HCT116 (cell line): ENCODE data around the gene POLR2J. TPM values are rescaled to one million over a fixed set of nuclear protein-coding genes. Genes with fewer than 3 reads are reported as not detected.

ENCODE experiments used
- ATAC-seq: fragments of 200-7000 bp; cut with Tn5 transposase; 2 replicates; pipeline ENCODE4 v1.9.1; 2020; ENCODE audit warnings: mild to moderate bottlenecking, moderate library complexity
- BruUV-seq: library from RNA; stranded (reverse); fragments of 400-500 nt; replicated peaks from 2 replicates; lab custom pipeline; 2021; lab: Mats Ljungman, UMichigan
- CTCF ChIA-PET: fragments of 300-600 bp; sonication (Branson Sonifier 250); formaldehyde crosslinking; loops from one replicate; lab custom pipeline; 2021; ENCODE audit warnings: antibody characterized with exemption; lab: Charles Lee
- POLR2A ChIA-PET: fragments of 300-600, 350-600 bp; sonication (Branson Sonifier 250); formaldehyde crosslinking; loops from one replicate; lab custom pipeline; 2021; ENCODE audit warnings: antibody characterized with exemption; lab: Charles Lee
- RAD21 ChIA-PET, 2 experiments: fragments of 300-600 bp; sonication (Branson Sonifier 250); formaldehyde crosslinking; loops; one replicate each; lab custom pipeline; 2023; ENCODE audit warnings: low total read pairs in 2 of 2; ENCODE audit not compliant: uncharacterized antibody in 2 of 2, unreplicated experiment in 2 of 2, low non-redundant PET in 1 of 2; lab: Charles Lee
- DNase-seq: peaks from one replicate; pipeline ENCODE4 v3.0.0-alpha.2; 2010; ENCODE audit warnings: low read depth, low spot score
- H2AFZ ChIP-seq: fragments of 200-600 bp; shearing (Covaris generic), sonication (generic); 2 replicates; pipeline ENCODE4 v1.6.1; 2017; ENCODE audit warnings: low read depth, mixed run types, mixed read lengths, antibody characterized with exemption, low read length; ENCODE audit not compliant: poor library complexity, severe bottlenecking
- H3K27ac ChIP-seq: 2 replicates; pipeline ENCODE4 v1.5.1; 2012; ENCODE audit warnings: low read depth, low read length
- H3K27me3 ChIP-seq: fragments of 200-600 bp; sonication (generic); 2 replicates; pipeline ENCODE4 v1.6.1; 2016; ENCODE audit warnings: mixed run types, low read length, mixed read lengths; ENCODE audit not compliant: insufficient read depth
- H3K36me3 ChIP-seq, 2 experiments: fragments of 200-500 bp in 1 of 2; fragments of 200-600 bp in 1 of 2; sonication (Bioruptor generic) in 1 of 2; sonication (generic) in 1 of 2; 2 replicates each; pipeline versions ENCODE4 v1.5.1 to v1.6.1; 2014 to 2016; ENCODE audit warnings: low read length in 2 of 2, inconsistent platforms in 1 of 2, mixed read lengths in 1 of 2, mixed run types in 1 of 2; ENCODE audit not compliant: insufficient read depth in 2 of 2, control insufficient read depth in 1 of 2
- H3K4me1 ChIP-seq, 2 experiments: fragments of 200-600 bp in 1 of 2; sonication (generic) in 1 of 2; 2 replicates each; pipeline versions ENCODE4 v1.5.1 to v1.6.1; 2012 to 2017; ENCODE audit warnings: low read length in 2 of 2, inconsistent platforms in 1 of 2, mild to moderate bottlenecking in 1 of 2, mixed read lengths in 1 of 2, mixed run types in 1 of 2, moderate library complexity in 1 of 2; ENCODE audit not compliant: insufficient read depth in 2 of 2, control insufficient read depth in 1 of 2
- H3K4me2 ChIP-seq: fragments of 200-600 bp; sonication (generic); 2 replicates; pipeline ENCODE4 v1.6.1; 2017; ENCODE audit warnings: mixed run types, low read length, mixed read lengths
- H3K4me3 ChIP-seq, 2 experiments: fragments of 200-600 bp in 1 of 2; sonication (generic) in 1 of 2; replicated peaks in 1 of 2; 2 replicates each; pipeline ENCODE4 v1.5.1; 2011 to 2016; ENCODE audit warnings: low read length in 2 of 2, control low read depth in 1 of 2, low read depth in 1 of 2, mild to moderate bottlenecking in 1 of 2, mixed read lengths in 1 of 2, mixed run types in 1 of 2
- H3K79me2 ChIP-seq: fragments of 200-600 bp; sonication (generic); 2 replicates; pipeline ENCODE4 v1.6.1; 2017; ENCODE audit warnings: mild to moderate bottlenecking, mixed run types, low read length, moderate library complexity, mixed read lengths; ENCODE audit not compliant: insufficient read depth
- H3K9ac ChIP-seq: fragments of 200-600 bp; sonication (generic); 2 replicates; pipeline ENCODE4 v1.6.1; 2016; ENCODE audit warnings: low read length, mixed read lengths
- H3K9me2 ChIP-seq: fragments of 200-600 bp; sonication (generic), shearing (Covaris generic); 2 replicates; pipeline ENCODE4 v1.6.1; 2017; ENCODE audit warnings: mixed run types, mild to moderate bottlenecking, moderate library complexity; ENCODE audit not compliant: insufficient read depth
- H3K9me3 ChIP-seq, 2 experiments: fragments of 200-500 bp in 1 of 2; fragments of 200-600 bp in 1 of 2; sonication (Bioruptor generic) in 1 of 2; sonication (generic) in 1 of 2; 2 replicates each; pipeline ENCODE4 v1.6.1; 2014 to 2017; ENCODE audit warnings: low read length in 2 of 2, mixed read lengths in 2 of 2, inconsistent platforms in 1 of 2, low read depth in 1 of 2, mild to moderate bottlenecking in 1 of 2, mixed run types in 1 of 2, moderate library complexity in 1 of 2; ENCODE audit not compliant: control insufficient read depth in 1 of 2, insufficient read depth in 1 of 2
- H4K20me1 ChIP-seq: fragments of 200-600 bp; sonication (generic), shearing (Covaris generic); 2 replicates; pipeline ENCODE4 v1.6.1; 2017; ENCODE audit warnings: mixed run types, mild to moderate bottlenecking, moderate library complexity; ENCODE audit not compliant: insufficient read depth
- CEBPB ChIP-seq: IDR thresholded peaks from 2 replicates; pipeline ENCODE4 v1.6.1; 2012; ENCODE audit warnings: low read depth
- CTCF ChIP-seq, 3 experiments: fragments of 200-600 bp in 1 of 3; sonication (generic) in 1 of 3; IDR thresholded peaks in 2 of 3; conservative IDR thresholded peaks in 1 of 3; 2 replicates each; pipeline ENCODE4 v1.5.1; 2012 to 2017; ENCODE audit warnings: low read depth in 2 of 3, low read length in 2 of 3, antibody characterized with exemption in 1 of 3, borderline replicate concordance in 1 of 3, control low read depth in 1 of 3, mild to moderate bottlenecking in 1 of 3, mixed read lengths in 1 of 3, mixed run types in 1 of 3, moderate library complexity in 1 of 3; ENCODE audit not compliant: insufficient read depth in 1 of 3
- EGR1 ChIP-seq: IDR thresholded peaks from 2 replicates; pipeline ENCODE4 v1.6.1; 2012; ENCODE audit warnings: low read depth
- EZH2 ChIP-seq: fragments of 200-600 bp; sonication (generic); IDR thresholded peaks from 2 replicates; pipeline ENCODE4 v1.6.1; 2017; ENCODE audit warnings: antibody characterized with exemption, mixed run types
- EZH2phosphoT487 ChIP-seq: fragments of 200-600 bp; IDR thresholded peaks from 2 replicates; pipeline ENCODE4 v1.6.1; 2018; ENCODE audit warnings: antibody characterized with exemption, borderline replicate concordance
- FOSL1 ChIP-seq: IDR thresholded peaks from 2 replicates; pipeline ENCODE4 v1.6.1; 2012; ENCODE audit warnings: low read depth
- JUND ChIP-seq: IDR thresholded peaks from 2 replicates; pipeline ENCODE4 v1.6.1; 2012
- MAX ChIP-seq: IDR thresholded peaks from 2 replicates; pipeline ENCODE4 v1.6.1; 2012
- POLR2A ChIP-seq: IDR thresholded peaks from 2 replicates; pipeline ENCODE4 v1.7.0; 2011; ENCODE audit warnings: borderline replicate concordance; ENCODE audit not compliant: insufficient read depth, insufficient read length; ENCODE audit errors: extremely low read depth
- POLR2AphosphoS5 ChIP-seq: IDR thresholded peaks from 2 replicates; pipeline ENCODE4 v1.6.1; 2011; ENCODE audit warnings: mild to moderate bottlenecking, low read depth, low read length, moderate library complexity
- SIN3A ChIP-seq: IDR thresholded peaks from 2 replicates; pipeline ENCODE4 v1.6.1; 2012; ENCODE audit warnings: low read depth
- SP1 ChIP-seq: IDR thresholded peaks from 2 replicates; pipeline ENCODE4 v1.6.1; 2012; ENCODE audit warnings: low read depth
- YY1 ChIP-seq: IDR thresholded peaks from 2 replicates; pipeline ENCODE4 v1.6.1; 2011; ENCODE audit warnings: low read length, low read depth, moderate library complexity, mild to moderate bottlenecking; ENCODE audit not compliant: insufficient replicate concordance; ENCODE audit errors: extremely low read depth
- ZFX ChIP-seq: fragments of 450-650 bp; IDR thresholded peaks from 2 replicates; pipeline ENCODE4 v1.6.1; 2017
- ZNF274 ChIP-seq: fragments of 200-500 bp; sonication (Bioruptor generic); IDR thresholded peaks from 2 replicates; pipeline ENCODE4 v1.6.1; 2014; ENCODE audit warnings: mild to moderate bottlenecking, low read depth, low read length, inconsistent platforms
- intact Hi-C: fragments of 100-400 bp; cut with micrococcal nuclease; formaldehyde crosslinking; loops from 2 replicates; pipeline ENCODE4 v1.10.0; 2022
- total RNA-seq: library from RNA; stranded (reverse); gene quantifications from one replicate; pipeline ENCODE4 v1.2.1, GENCODE V29; 2021; ENCODE audit not compliant: unreplicated experiment

POLR2J gene
- total RNA-seq, 1 experiment from 2014 or later = 54.9 TPM

DNA sequence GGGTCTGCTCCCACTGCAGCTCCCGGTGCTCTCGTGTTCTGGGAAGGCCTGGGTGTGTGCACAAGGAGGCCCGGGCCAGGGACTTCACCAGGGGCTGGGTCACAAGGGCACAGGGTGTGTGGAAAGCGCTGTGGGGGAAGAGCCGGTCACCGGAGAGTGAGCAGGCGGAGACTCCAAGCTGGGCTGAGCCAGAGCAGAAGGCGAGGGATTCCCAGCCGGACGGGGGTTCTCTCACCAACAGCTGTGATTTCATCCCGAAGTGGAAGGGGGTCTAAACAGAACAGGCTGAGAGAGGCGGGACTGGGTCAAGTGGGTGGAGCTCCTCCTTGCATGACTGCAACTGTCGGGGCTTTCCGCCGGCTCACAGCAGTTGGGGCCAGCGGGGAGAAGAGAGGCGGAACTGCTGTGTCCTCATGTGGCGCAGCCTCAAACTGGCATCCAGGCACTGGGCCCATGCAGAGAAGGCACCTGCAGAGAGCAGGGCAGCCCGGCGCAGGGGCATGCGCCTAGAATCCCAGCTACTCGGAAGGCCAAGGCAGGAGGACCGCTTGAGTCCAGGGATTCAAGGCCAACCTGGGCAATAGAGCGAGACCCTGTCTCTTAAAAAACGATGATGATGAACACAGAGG lies 53.0 kb downstream of the POLR2J start:
- Histone ChIP-seq H2AFZ (no peak overlapping the region), H3K4me1 (peaks cover 9 to 24% of the 10 kb centered on the region in 2 experiments), H4K20me1 (no peaks in the 10 kb centered on the region), H3K36me3 (peaks cover 10 to 16% of the 10 kb centered on the region in 2 experiments; a peak in 3 of 4 replicates), H3K27me3 (no peaks in the 10 kb centered on the region), H3K9me2 (no peaks in the 10 kb centered on the region), H3K9me3 (no peaks in the 10 kb centered on the region), H3K27ac (no peak overlapping the region), H3K4me3 (no peak overlapping the region), H3K4me2 (no peak overlapping the region), H3K79me2 (no peaks in the 10 kb centered on the region), H3K9ac (no peak overlapping the region)
- POLR2A ChIA-PET = no interaction called here
- CTCF ChIA-PET = no interaction called here
- intact Hi-C loops = no loop called here
- no peak for DNase-seq
- no TSS peak for BruUV-seq
- RAD21 ChIA-PET = no interaction called here
- TF ChIP-seq EZH2 (no peak), YY1 (no peak), JUND (no peak), ZFX (no peak), POLR2A (no peak), FOSL1 (no peak), CTCF (IDR thresholded peaks at IDR 0.05 in 2 of 3, conservative IDR thresholded peaks at IDR 0.05 in 1 of 3; ENCODE audit: borderline replicate concordance in 1 of 3, insufficient read depth in 1 of 3, low read depth in 2 of 3, low read length in 2 of 3) (no peak), ZNF274 (no peak)
- no peak for ATAC-seq

DNA sequence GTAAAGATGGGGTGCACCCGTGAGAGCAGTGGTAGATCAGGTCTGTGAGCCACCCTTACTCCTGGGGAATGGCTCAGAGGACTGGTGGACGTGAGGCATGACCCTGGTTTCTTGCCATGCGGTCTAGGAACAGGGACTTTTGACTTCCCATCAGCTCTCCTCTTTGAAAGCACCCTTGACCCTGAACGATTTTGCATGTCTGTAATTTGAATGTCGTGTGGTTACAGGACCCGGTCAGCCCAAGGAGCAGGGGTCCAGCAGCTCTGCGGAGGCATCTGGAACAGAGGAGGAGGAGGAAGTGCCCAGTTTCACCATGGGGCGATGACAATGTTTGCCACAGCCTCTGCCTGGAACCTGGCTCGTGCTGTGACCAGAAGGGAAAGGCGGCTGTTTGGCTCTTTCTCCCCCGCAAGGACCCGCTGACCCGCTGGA lies 53.9 kb downstream of the POLR2J start:
- Histone ChIP-seq H3K9me3 (no peaks in the 10 kb centered on the region), H3K9me2 (no peaks in the 10 kb centered on the region), H4K20me1 (no peaks in the 10 kb centered on the region), H3K79me2 (no peaks in the 10 kb centered on the region), H3K36me3 (peaks cover 18 to 19% of the 10 kb centered on the region in 2 experiments; a peak in 3 of 4 replicates), H3K27me3 (no peaks in the 10 kb centered on the region), H2AFZ (no peak overlapping the region), H3K27ac (no peak overlapping the region), H3K9ac (no peak overlapping the region), H3K4me3 (no peak overlapping the region), H3K4me1 (peaks cover 9 to 26% of the 10 kb centered on the region in 2 experiments), H3K4me2 (no peak overlapping the region)
- CTCF ChIA-PET = no interaction called here
- POLR2A ChIA-PET = no interaction called here
- RAD21 ChIA-PET = no interaction called here
- intact Hi-C loops = no loop called here
- ATAC-seq (no peak), DNase-seq (no peak)
- no TSS peak for BruUV-seq
- no peak for TF ChIP-seq ZFX
- TF ChIP-seq CEBPB = no peak
- TF ChIP-seq YY1 = no peak
- no peak for TF ChIP-seq EGR1
- TF ChIP-seq POLR2A = no peak
- no peak for TF ChIP-seq POLR2AphosphoS5
- TF ChIP-seq ZNF274 = no peak
- no peak for TF ChIP-seq SP1
- no peak for TF ChIP-seq EZH2phosphoT487
- TF ChIP-seq MAX = no peak
- TF ChIP-seq CTCF (IDR thresholded peaks at IDR 0.05 in 2 of 3, conservative IDR thresholded peaks at IDR 0.05 in 1 of 3; ENCODE audit: borderline replicate concordance in 1 of 3, insufficient read depth in 1 of 3, low read depth in 2 of 3, low read length in 2 of 3) = no peak
- TF ChIP-seq SIN3A = no peak
- no peak for TF ChIP-seq JUND
